Activated naive CD4-positive, alpha-beta T cell treated with anti-CD3 and anti-CD28 coated beads, Interleukin-2, amount 50 U/mL, for 72 hours (primary cell): ENCODE data around the gene DMAP1. TPM values are rescaled to one million over a fixed set of nuclear protein-coding genes. Genes with fewer than 3 reads are reported as not detected.
"Not testable (repeated sequence)": the region's sequence is repeated elsewhere in the genome, so short reads cannot be mapped to it uniquely, and the experiment has no call there.

Experiments used
- ATAC-seq, 2 donors: fragments of 150-1000 bp; cut with Tn5 transposase; 2 replicates each; pipeline ENCODE4 v1.10.0; 2021; ENCODE audit warnings: mild to moderate bottlenecking in 2 of 2, moderate library complexity in 2 of 2
- DNase-seq, 2 donors: peaks; one replicate each; pipeline ENCODE4 v3.0.0; 2021 to 2022; ENCODE audit warnings: low spot score in 2 of 2
- H3K27ac Mint-ChIP-seq, 2 donors: one replicate each; pipeline ENCODE4 v1.8.0; 2022; ENCODE audit warnings: mild to moderate bottlenecking in 2 of 2, mixed read lengths in 2 of 2
- H3K36me3 Mint-ChIP-seq, 2 donors: one replicate each; pipeline ENCODE4 v1.8.0; 2022; ENCODE audit warnings: mixed read lengths in 2 of 2
- H3K9me3 Mint-ChIP-seq, 2 donors: one replicate each; pipeline ENCODE4 v1.8.0; 2022; ENCODE audit warnings: mixed read lengths in 2 of 2
- total RNA-seq, 2 donors: library from RNA; stranded (reverse); gene quantifications; one replicate each; pipeline ENCODE4 v1.2.3, GENCODE V29; 2022

DMAP1 gene, protein sequence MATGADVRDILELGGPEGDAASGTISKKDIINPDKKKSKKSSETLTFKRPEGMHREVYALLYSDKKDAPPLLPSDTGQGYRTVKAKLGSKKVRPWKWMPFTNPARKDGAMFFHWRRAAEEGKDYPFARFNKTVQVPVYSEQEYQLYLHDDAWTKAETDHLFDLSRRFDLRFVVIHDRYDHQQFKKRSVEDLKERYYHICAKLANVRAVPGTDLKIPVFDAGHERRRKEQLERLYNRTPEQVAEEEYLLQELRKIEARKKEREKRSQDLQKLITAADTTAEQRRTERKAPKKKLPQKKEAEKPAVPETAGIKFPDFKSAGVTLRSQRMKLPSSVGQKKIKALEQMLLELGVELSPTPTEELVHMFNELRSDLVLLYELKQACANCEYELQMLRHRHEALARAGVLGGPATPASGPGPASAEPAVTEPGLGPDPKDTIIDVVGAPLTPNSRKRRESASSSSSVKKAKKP
- total RNA-seq, result 10 to 100 TPM; 46.2 to 60.9 TPM

DNA sequence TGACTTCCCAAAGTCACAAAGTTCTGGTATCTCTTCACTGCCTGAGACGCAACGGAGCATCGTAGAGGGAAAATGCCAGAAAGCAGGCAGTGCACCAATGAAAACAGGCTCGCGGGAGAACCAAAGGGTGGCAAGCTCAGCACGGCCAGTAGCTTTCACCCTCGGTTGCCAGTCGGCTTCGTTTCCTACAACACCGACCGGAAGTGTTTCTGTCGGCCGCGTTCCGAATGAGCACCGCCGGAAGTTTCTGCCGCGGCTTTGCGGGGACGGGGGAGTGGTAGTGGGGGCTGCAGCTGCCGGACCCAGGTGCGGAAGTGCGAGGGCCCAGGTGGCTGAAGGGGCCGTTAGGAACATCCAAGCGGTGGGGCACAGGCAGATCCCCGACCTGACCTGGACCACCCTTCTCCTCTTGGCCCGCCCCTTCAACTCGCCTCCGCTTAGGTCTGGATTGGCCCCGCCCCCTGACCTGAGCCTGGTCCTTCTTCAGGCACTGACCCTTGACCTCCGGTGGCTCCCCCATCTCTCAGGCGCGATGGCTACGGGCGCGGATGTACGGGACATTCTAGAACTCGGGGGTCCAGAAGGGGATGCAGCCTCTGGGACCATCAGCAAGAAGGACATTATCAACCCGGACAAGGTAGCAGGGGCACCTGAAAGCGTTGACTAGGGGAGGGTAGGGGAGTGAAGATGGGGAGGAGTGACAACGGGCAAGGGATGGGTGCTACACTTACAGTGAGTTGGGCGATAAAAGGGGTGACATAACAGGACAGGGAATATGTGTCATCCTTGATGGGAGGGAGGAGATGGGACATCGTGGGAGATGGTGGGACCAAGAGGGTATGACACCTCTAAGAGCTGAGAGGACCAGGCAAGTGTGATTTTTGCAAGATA is at the start of gene DMAP1:
Gene DMAP1, plus strand, starts transcription at position 250 of the 891 bp plus-strand sequence. Its CDS starts 283 bp downstream, at position 533.
- ATAC-seq, result peak; percentile 87 to 89
- H3K27ac Mint-ChIP-seq, result peak within 1 kb of the TSS; percentile 94 to 97

DNA sequence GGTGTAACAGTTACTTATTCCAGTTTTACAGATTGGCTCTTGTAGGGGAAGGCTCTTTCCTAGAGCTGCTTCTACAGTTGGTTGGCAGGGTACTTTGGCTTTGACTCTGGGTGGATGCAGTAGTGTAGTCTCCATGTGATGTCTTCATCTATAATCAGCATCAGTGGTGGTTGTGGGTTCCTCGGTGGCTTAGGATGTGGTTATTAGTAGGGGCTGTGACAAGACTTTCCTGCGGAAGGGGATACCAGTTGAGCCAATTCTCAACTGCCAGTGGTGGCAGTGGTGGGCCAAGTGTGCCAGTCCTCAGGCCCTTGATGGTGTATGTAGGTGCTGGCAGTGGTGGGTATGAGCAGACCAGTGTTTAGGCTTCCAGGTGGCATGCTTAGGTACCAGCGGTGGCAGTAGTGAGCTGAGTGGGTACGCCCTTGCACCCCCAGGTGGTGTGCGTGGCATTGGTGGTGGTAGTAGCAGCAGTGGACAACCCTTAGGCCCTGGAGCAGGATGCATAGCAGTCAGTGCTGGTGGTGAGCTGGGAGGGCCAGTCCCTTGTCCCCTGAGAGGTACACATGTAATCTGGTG is 44.7 kb upstream of the DMAP1 start:
- Mint-ChIP-seq H3K27ac (peak overlapping the region in 1 of 2 donors; percentile 4), H3K9me3 (peaks cover 4 to 7% of the 10 kb centered on the region in 2 donors), H3K36me3 (peaks cover 0 to 2% of the 10 kb centered on the region in 2 donors)
- DNase-seq, result no peak
- ATAC-seq, result peak in 1 of 2 donors; percentile 22

More for the DNA sequence above, at the start of gene DMAP1:
- DNase-seq, result peak; percentile 87 to 89
- peaks cover 6 to 9% of the 10 kb centered on the region in 2 donors for H3K36me3 Mint-ChIP-seq
- no peaks in the 10 kb centered on the region for H3K9me3 Mint-ChIP-seq

DNA sequence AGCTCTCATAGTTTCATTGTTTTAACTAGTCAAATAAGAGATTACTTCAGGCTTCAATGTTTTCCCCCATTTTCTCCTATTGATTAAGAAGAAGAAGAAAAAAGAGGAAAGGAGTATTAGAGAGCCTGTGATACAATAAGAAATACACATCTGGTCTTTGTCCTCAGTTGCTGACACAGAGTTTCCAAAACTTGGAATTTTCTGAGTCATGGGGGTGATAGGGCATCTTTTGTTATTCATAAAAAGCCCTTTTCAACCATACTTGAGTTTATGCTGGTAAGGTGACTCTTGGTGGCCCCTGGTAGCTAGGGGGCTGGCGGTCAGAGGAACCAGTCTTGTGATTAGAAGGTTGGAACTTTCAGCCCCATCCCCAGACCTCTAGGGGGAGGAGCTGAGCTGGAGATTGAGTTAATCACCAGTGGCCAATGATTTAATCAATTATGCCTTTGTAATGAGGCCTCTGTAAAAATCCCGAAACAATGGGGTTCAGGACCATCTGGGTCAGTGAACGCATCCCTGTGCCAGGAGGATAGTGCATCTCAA is 42.9 kb upstream of the DMAP1 start:
- Mint-ChIP-seq H3K9me3 (peaks cover 4 to 11% of the 10 kb centered on the region in 2 donors), H3K36me3 (peaks cover 0 to 9% of the 10 kb centered on the region in 2 donors), H3K27ac (no peak overlapping the region)
- DNase-seq (no peak), ATAC-seq (no peak)

DNA sequence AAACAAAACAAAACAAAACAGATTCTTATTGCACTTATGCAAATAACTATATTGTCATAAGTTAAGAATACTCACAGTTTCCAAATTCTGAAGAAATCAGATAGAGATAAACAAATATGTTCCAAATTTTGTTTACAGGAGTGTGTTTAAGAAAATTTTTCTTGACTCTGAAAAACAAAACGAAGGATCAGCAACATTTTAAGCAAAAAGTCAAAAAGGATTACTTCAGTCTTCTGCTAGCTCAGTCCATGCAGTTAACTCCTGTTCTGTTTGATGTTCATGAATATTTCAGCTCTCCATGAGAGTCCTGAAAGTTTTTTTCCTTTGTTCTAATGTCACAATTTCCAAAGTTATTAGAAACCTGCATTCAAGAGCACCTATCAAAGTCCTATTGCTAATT is 38.6 kb upstream of the DMAP1 start:
- Mint-ChIP-seq H3K36me3 (peaks cover 0 to 9% of the 10 kb centered on the region in 2 donors), H3K9me3 (peaks cover 0 to 5% of the 10 kb centered on the region in 2 donors), H3K27ac (no peak overlapping the region)
- no peak for DNase-seq
- no peak for ATAC-seq

DNA sequence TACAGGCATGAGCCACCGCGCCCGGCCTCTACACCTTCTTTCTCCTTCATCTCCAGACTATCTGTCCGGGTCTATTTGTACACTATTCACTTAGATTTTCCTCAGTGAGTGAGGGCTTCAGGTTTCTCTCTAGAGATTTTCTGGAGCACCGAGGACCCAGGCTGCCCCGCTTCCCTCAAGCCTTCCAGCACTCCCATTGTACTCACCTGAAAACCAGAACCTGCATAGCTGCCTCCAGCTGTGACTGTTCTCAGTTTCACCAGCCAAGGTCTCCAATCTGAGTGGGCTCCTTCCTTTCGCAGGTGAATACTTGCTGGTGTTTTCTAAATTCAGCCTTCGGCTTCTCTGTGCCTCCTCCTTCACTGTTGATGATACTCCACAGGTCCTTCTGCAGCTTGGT is 12.9 kb upstream of the DMAP1 start:
- Mint-ChIP-seq H3K27ac (no peak overlapping the region), H3K9me3 (no peaks in the 10 kb centered on the region), H3K36me3 (no peaks in the 10 kb centered on the region)
- DNase-seq, result no peak
- no peak for ATAC-seq

DNA sequence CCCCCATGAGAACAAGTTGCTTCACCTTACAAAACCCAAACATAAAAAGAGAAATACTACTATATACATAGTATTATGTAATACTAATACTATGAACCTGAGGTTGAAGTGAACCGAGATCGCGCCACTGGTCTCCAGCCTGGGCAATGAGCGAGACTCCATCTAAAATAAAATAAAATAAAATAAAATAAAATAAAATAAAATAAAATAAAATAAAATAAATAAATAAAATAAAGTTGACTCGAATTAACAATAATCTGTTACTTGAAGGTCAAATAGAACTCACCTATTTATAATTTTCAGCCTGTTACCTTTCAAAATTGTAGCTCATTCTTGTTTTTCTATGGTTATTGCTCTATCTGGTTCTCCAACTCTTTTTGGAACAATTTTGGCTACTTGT is 6.7 kb upstream of the DMAP1 start:
- not testable (repeated sequence) for DNase-seq, H3K27ac Mint-ChIP-seq, ATAC-seq, H3K9me3 Mint-ChIP-seq, H3K36me3 Mint-ChIP-seq

DNA sequence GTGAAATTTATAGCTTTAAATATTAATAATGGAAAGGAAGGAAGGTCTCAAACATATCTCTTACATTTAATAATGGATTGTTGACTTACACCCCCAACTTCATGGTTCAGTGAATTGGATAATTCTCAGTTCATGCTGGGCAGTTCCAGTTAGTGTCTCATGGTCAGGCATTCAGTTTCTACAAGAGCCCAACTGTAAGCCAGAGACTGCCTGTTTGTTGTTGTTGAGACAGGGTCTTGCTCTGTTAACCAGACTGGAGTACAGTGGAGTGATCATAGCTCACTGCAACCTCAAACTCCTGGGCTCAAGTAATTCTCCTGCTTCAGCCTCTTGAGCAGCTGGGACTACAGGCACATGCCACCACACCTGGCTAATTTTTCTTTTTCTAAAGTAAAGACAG is 5.0 kb upstream of the DMAP1 start:
- H3K36me3 Mint-ChIP-seq, result peaks cover 0 to 4% of the 10 kb centered on the region in 2 donors
- no peak overlapping the region for H3K27ac Mint-ChIP-seq
- no peaks in the 10 kb centered on the region for H3K9me3 Mint-ChIP-seq
- ATAC-seq (no peak), DNase-seq (no peak)

DNA sequence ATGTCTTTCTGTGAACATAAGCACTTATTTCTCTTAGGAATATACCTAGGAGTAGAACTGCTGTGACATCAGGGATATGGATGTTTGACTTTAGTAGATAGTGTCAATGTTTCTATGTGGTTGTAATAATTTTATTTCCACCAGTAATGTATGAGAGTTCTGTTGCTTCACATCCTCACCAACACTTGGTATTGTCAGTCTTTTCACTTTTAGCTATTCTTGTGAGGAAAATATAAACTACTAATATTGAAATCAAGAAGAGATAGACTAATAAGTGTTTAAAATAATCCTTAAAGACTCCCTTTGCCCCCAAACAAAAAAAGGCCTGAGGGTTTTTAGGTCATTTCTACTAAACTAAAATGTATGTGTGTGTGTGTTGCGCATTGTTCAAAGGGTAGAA is 2.7 kb upstream of the DMAP1 start:
- H3K27ac Mint-ChIP-seq, result no peak overlapping the region
- DNase-seq, result no peak
- peaks cover 6 to 9% of the 10 kb centered on the region in 2 donors for H3K36me3 Mint-ChIP-seq
- no peaks in the 10 kb centered on the region for H3K9me3 Mint-ChIP-seq
- ATAC-seq, result no peak

DNA sequence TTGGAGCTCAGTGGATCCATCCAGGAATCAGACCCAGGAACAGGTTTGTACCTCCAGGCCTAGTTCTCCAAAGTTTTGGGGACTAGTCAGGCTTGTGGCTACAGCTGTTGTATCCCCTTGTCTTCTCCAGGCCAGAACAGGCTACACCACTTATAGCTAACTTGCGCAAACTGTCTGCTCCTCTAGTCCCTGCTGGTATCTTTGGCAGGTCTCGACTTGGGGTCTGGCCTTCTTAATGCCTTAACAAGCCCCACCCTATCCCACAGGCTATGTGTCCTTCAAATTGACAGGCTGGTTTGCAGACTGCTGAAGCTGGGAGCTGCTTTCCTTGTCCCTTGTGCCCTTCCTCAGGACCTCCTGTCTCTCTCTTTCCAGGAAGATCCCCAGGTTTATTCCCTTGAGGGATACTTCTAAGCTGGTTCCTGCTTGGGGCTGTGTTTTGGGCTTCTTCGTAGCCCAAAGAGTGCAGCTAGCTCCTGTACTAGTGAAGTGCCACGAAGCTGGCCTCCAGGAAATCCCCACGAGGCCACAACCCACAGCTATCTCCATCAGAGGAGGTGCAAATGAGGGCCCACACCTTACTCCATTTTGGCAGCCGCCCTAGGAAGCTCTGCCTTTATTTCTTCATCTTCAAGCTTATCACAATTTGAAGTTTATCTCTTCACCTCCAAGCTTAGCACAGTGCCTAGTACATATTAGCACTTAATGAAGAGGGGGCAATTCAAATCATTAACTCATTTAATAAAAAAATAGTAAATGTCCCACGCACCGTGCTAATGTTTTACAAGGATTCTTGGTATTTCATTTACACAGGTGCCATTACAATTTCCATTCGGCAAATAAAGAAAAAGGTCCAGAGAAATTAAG is 683 bp upstream of the DMAP1 start:
- H3K36me3 Mint-ChIP-seq, result peaks cover 6 to 9% of the 10 kb centered on the region in 2 donors
- DNase-seq (peak in 1 of 2 donors; percentile 22), ATAC-seq (peak; percentile 49 to 63)
- H3K27ac Mint-ChIP-seq, result peak overlapping the region; percentile 94 to 97
- no peaks in the 10 kb centered on the region for H3K9me3 Mint-ChIP-seq

DNA sequence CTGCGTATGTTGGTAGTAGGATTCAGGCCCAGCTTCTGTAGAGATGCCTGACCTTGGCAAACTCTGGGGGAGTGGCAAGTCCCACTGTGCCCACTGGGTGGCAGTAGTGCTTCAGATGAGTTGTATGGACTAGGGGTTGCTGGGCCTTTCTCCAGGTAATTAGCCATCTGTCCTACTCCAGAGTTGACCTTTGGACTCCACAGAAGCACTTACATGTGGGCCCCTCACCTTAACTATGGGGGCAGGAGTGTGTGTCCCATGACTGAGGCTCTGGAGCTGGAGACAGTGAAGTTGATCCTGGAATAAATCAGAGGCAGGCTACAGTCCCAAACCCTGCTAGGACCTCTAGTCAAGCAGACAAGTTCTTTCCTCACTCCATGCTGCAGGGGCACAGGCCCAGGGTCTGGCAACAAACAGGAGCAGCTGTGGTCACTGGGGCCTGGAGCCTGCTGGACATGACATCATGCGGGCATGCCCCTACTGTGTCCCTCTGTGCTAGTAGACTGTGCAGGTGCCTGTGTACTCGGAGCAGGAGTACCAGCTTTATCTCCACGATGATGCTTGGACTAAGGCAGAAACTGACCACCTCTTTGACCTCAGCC is 4.6 kb downstream of the DMAP1 start:
- ATAC-seq, result peak; percentile 40 to 54
- H3K9me3 Mint-ChIP-seq, result no peaks in the 10 kb centered on the region
- H3K36me3 Mint-ChIP-seq, result peaks cover 6 to 7% of the 10 kb centered on the region in 2 donors
- peak overlapping the region; percentile 19 to 67 for H3K27ac Mint-ChIP-seq
- peak in 1 of 2 donors; percentile 85 for DNase-seq

DNA sequence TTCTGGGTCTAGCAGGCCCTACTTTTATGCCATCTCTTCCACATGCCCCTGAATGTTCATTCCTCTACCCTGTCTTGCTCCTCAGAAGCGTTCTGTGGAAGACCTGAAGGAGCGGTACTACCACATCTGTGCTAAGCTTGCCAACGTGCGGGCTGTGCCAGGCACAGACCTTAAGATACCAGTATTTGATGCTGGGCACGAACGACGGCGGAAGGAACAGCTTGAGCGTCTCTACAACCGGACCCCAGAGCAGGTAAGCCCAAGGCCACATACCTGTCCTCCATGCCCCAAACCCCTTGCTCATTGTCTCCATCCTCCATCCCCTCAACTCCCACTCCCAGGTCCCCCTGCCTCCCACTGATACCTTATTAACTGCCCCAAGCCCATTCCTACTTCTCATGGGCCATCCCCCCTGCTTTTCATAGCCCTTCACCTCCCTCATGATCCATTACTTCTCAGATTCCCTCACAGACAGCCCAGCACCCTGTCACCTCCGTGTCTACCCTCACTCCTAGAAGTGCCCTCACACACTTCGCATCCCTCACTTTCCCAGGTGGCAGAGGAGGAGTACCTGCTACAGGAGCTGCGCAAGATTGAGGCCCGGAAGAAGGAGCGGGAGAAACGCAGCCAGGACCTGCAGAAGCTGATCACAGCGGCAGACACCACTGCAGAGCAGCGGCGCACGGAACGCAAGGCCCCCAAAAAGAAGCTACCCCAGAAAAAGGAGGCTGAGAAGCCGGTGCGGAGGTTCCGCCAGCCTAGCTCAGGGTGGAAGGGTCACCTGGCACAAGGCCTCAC is 5.4 kb downstream of the DMAP1 start:
- ATAC-seq (no peak), DNase-seq (no peak)
- H3K36me3 Mint-ChIP-seq, result peaks cover 2 to 4% of the 10 kb centered on the region in 2 donors
- H3K9me3 Mint-ChIP-seq, result no peaks in the 10 kb centered on the region
- peak overlapping the region in 1 of 2 donors; percentile 79 for H3K27ac Mint-ChIP-seq

DNA sequence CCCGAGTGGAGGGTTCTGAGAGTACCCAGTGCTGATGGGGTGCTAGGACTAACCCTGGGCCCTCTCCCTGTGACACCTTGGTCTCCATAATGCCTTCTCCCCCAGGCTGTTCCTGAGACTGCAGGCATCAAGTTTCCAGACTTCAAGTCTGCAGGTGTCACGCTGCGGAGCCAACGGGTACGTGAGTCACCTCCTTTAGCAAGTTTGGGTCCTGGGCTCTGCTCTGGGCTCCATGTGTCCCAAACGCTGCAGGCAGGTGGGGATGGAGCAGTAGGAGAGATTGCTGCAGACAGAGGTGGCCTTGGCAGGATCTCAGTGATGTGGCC is 6.0 kb downstream of the DMAP1 start:
- no peak for DNase-seq
- no peaks in the 10 kb centered on the region for H3K9me3 Mint-ChIP-seq
- H3K27ac Mint-ChIP-seq, result no peak overlapping the region
- no peak for ATAC-seq
- H3K36me3 Mint-ChIP-seq, result no peaks in the 10 kb centered on the region

DNA sequence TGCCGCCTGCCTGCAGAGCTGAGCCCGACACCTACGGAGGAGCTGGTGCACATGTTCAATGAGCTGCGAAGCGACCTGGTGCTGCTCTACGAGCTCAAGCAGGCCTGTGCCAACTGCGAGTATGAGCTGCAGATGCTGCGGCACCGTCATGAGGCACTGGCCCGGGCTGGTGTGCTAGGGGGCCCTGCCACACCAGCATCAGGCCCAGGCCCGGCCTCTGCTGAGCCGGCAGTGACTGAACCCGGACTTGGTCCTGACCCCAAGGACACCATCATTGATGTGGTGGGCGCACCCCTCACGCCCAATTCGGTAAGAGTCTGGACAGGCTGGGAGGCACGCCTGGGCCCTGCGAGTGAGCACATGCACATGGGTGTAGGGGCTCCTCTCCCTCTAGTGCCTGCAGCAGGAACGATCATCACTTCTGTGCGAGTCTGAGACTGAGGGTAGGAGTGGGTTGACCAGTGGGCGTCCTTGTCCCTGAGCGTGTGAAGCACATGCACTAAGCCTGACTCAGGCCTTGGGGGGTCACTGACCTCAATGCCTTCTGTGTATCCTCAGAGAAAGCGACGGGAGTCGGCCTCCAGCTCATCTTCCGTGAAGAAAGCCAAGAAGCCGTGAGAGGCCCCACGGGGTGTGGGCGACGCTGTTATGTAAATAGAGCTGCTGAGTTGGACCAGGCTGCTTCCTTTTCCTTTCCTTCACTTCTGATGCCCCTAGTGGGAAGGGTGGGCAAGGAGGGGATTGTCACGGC is 6.9 kb downstream of the DMAP1 start:
- no peak overlapping the region for H3K27ac Mint-ChIP-seq
- H3K36me3 Mint-ChIP-seq, result no peaks in the 10 kb centered on the region
- ATAC-seq (no peak), DNase-seq (no peak)
- H3K9me3 Mint-ChIP-seq, result no peaks in the 10 kb centered on the region

DNA sequence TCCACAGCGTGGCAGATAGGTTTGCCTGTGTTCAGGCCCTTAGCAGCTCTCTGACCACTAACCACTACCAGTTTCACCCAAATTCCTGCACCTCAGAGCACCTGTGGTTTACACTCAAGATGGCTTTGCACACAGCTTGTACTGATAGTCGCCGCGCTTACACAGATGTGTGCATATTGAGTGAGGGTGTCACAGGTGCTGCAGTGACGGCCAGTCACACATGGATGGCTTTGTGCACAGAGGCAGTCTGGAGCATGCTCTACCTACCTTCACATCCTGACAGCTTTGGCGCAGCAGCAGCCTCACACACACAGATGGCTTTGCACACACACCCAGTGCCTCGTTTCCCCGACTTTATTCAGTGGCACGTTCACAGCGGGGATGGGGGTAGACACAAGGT is 7.5 kb downstream of the DMAP1 start:
- peak in 1 of 2 donors; percentile 33 for ATAC-seq
- H3K27ac Mint-ChIP-seq, result peak overlapping the region in 1 of 2 donors; percentile 31
- H3K9me3 Mint-ChIP-seq, result no peaks in the 10 kb centered on the region
- H3K36me3 Mint-ChIP-seq, result no peaks in the 10 kb centered on the region
- DNase-seq, result no peak
